Measurements from ENCODE around the gene ZNF195.
"Not testable (repeated sequence)": the region's sequence is repeated elsewhere in the genome, so short reads cannot be mapped to it uniquely, and the experiment has no call there.

GRCh38 chr11:3413666-3414065, 34.7 kb upstream of the ZNF195 start:
- not testable (repeated sequence) for TF ChIP-seq YY1 (IDR thresholded peaks at IDR 0.05; ENCODE audit: insufficient read depth, insufficient read length); SUZ12 (IDR thresholded peaks at IDR 0.05; ENCODE audit: extremely low read depth, insufficient read depth, insufficient read length); ZNF274 (IDR thresholded peaks at IDR 0.05; ENCODE audit: low read depth, low read length)
